Activated T-cell treated with anti-CD3 and anti-CD28 coated beads for 24 hours (primary cell): ENCODE measurements around the gene TSPAN13.
"Not testable (repeated sequence)": the region's sequence is repeated elsewhere in the genome, so short reads cannot be mapped to it uniquely, and the experiment has no call there.

Source experiments
- DNase-seq: peaks from one replicate; pipeline ENCODE4 v3.0.0-alpha.2; 2020; ENCODE audit warnings: low read depth

The TSPAN13 gene

DNA sequence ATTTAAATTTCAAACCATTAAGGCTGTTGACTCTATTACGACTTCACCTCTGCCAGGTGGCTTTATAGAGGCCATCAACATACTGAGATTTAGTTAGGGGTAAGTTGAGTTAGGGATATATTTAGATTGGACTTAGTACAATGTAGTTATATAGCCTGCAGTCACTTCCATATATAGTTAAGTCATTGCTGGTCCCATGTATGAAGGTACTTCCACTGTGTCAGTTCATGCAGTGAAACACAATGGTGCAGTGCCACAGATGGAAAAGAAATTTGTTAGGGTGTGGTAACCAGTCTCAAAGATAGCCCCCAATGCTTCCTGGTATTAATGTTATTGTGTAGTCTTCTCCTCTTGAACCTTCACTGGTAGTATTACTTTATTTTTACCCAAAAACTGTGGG is 12.6 kb upstream of the TSPAN13 start:
- DNase-seq = no peak

DNA sequence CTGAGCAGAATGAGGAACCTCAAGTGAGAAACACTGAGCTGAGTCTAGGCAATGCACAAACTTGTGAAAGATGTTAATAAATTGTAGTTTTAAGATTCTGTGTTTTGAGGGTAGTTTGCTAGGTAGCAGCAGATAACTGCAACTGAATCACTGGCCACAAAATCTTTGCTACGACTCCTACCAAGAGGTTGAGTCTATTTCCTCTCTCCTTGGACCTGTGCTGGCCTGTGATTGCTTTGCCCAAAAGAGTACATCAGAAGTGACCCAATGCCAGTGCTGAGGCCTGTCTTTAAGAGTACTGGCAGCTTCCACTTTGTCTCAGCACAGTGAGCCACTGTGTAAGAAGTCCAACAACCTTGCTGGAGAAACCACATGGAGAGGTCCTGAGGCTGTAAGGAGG is 11.9 kb upstream of the TSPAN13 start:
- DNase-seq = no peak

- no peak for DNase-seq
Observed at GRCh38 chr7:16742547-16742946, 11.0 kb upstream of the TSPAN13 start.

GRCh38 chr7:16743236-16743635 is 10.3 kb upstream of the TSPAN13 start:
- no peak for DNase-seq

DNA sequence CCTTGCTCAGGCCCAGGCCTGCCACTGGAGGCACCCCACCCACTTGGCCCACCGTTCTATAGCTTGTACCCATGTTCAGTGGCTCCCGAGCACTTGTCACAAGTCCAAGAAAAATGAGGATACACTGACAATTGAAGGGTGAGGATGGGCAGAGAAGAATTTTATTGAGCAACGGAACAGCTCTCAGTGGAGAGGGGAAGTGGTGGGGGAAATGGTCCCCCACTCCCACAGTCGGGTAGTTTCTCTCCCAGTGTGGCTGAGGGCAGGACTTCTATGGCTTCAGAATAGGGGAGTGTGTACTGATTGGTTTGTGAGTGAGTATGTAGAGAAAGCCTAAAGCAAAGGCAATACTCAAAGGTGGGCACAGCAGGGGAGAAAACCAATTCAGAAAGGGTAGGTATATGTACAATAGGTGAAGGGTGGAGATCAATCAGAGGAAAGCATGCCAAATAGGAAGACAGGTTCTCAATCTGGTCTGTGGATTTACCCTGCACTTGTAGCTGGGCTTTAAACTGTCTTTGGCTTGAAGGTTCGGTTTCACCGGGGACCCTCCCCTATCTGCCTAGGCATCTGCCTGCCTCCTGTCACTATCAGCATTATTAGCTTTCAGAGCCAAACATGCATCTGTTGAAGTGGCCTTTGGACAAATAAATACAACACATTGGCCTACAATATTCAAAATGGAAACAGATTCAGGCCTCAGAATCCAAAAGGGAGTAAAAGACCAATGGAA is 8.9 kb upstream of the TSPAN13 start:
- no peak for DNase-seq

- no peak for DNase-seq
Observed at GRCh38 chr7:16745645-16746044, 7.9 kb upstream of the TSPAN13 start.

DNA sequence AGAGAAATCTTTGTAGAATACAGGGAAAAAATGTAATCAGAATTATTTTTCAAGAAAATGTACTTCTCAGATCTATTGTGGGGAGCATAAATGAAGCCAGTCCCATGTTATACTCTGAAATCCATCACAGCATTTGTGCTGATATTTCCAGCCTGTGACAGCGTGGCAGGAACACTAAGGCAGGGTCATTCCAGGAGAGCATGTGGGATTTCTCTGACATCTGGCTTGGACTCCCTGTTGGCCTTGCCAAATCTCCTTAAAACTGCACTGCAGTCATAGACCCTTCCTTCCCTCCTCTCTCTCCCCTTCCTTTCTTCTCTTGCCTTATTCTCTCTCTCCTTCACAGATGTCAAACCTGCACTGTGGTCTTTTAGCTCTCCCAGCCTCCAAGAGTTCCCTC is 6.5 kb upstream of the TSPAN13 start:
- no peak for DNase-seq

DNA sequence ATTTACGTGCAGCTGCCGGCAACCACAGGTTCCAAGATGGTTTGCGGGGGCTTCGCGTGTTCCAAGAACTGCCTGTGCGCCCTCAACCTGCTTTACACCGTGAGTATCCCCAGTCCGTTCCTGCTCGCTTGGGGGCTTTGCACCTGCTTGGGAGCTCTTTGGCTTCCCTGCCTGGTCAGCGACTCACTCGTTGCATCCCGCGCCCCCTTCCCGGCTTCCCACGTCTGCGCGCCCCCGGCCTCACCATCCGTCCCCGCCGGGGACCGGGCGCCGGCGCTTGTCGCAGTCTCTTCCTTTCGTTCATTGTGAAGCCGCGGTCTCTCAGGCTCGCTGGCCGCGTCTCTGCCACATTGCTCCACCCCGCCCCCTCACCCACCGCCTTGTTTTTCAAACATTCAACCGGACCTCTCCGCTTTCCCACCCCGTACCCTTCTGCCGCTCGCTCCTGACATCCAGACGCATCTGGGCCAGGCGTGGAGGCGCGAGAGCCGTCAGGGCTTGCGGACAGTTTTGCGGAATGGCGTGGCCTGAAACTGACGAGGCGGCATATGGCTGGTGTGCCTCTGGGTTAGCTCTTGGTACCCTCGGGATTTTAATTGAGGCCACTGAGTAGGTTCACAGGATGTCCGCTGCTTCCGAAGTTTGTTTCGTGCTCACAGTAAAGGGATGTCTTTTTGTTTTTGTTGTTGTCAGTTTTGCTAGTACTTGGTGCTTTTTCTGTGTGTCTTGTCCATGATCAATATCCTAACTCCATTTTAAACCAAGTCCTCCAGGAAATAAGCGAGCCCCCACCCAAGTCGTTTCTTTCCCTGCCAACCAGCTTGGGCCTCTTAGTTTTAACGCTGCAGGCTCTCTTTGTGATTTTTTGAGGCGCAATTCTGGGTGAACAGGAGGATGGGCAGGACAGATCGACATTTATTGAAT is 639 bp downstream of the TSPAN13 start:
- no peak for DNase-seq

DNA sequence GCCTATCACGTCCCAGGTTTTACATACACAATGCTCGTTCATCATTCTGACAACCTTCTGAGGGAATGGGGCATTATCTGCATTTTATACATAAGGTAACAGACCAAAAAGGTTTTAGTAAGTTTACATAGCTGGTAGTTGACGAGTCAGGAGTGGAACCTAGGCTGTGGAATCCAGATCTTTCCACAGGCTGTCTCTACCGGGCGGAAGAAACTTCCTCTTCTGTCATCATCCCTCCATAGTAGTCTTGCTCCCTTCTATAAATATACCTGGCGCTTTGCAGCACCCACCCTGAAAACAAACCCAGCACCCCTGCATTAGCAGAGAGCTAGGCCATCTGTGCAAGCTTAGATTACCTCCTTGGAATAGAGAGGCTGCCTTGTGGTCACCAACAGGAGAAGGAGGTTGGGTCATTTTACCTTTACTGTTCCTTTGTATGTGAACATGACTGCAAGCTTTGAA is 1.3 kb downstream of the TSPAN13 start:
- no peak for DNase-seq

- DNase-seq = no peak
Observed at GRCh38 chr7:16755397-16755796, 1.8 kb downstream of the TSPAN13 start.

- DNase-seq = no peak
Observed at GRCh38 chr7:16758036-16758435, 4.5 kb downstream of the TSPAN13 start.

GRCh38 chr7:16758631-16759611 is 5.4 kb downstream of the TSPAN13 start:
- no peak for DNase-seq

- no peak for DNase-seq
Observed at GRCh38 chr7:16759840-16760239, 6.3 kb downstream of the TSPAN13 start.

DNA sequence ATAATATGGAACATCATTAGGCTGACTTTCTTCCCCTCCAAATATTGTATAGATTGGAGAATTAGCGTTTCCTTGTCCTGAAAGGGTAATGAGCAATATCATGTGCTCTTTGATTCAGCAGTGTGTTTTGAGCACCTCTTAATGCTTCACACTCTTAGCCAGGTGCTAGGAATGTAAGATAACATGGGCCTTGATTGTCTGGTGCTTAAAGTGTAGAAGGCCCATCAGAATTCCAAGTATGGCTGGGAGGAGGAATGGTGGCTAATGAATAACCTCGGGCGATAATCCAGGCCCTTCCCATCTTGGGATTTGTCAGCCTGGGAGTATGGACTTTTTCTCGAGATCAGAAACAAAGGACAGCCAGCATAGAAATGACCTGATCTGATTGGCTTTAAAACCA is 8.6 kb downstream of the TSPAN13 start:
- no peak for DNase-seq

GRCh38 chr7:16764942-16765341 is 11.4 kb downstream of the TSPAN13 start:
- DNase-seq = no peak

GRCh38 chr7:16765436-16765859 is 11.9 kb downstream of the TSPAN13 start:
- no peak for DNase-seq

DNA sequence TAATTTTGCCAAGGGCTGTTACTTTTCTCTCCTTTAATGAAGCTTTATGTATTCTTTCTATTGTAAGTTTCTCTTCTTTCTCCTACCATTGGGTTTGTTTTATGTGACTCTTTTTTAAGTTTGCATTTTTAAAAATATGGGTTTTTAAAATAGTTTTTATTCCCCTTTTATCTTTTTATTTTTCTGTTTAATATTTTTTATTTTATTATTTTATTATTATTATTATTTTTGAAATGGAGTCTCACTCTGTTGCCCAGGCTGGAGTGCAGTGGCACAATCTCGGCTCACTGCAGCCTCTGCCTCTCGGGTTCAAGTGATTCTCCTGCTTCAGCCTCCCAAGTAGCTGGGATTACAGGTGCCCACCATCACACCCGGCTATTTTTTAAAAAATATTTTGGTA is 16.4 kb downstream of the TSPAN13 start:
- DNase-seq = not testable (repeated sequence)

- DNase-seq = no peak
Observed at GRCh38 chr7:16770657-16771329, 17.2 kb downstream of the TSPAN13 start.

- no peak for DNase-seq
Observed at GRCh38 chr7:16773326-16773725, 19.8 kb downstream of the TSPAN13 start.

GRCh38 chr7:16773884-16774283 is 20.3 kb downstream of the TSPAN13 start:
- no peak for DNase-seq

DNA sequence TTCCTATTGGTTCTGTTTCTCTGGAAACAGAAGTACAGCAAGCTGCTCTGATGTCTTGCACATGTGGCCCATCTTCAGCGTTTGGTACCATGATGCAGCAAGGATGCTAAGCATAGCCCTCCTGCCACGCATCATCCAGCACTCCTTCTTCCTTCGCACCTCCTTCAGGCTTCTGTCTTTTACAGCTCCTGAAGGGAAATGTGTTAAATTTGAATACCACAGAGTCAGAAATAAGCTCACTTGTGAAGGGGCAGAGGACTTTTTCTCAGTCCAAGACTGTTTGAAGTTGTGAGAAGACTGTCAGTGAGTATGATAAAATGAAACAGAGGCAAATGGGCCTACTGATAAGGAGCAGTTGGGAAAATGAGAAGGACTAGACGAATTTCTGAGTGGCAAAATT is 20.7 kb downstream of the TSPAN13 start:
- no peak for DNase-seq
